Measurements from ENCODE around the gene RPS3.
A peak's percentile ranks its signal among the peaks of the same experiment; 100 is the strongest.
"Not testable (repeated sequence)": the region's sequence is repeated elsewhere in the genome, so short reads cannot be mapped to it uniquely, and the experiment has no call there.

RPS3 gene

DNA sequence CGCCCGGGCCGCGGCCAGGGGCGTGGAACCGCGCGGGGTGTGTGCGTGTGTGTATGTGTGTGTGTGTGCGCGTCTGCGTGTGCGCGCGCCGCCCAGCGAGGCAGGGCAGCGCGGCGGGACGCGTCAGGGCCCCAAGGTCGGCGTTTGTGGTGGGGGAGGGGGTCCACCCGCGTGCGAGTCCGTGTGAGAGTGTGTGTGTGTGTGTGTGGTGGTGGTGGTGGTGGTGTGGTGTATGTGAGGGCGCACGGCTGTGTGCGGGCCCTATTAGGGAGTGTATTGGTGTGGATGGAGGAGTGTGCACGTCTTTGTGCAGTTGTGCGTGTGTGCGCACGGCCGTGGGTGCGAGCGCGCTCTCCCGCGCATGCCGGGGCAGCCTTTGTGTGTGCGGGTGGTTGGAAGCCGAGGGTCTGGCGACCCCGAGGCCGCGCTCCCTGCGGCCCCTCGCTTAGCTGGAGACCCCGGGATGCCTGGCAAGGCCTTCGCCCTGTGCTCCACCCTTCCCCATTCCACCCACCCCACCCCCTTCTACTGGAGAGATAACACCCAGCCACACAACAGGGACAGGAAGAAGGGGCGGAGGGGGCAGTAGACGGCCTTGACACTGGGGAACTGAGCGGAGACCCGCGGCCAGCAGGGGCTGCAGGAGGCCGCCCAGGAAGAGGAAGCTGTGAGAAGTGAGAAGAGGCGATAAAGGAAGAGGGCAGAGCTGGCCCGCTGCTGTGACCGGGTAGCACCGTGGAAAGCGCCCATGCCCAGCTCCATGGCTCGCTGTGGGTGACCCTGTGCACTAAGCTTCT, 47.3 kb upstream of the RPS3 start:
- Histone ChIP-seq H3K79me2 (ENCODE audit: control insufficient read depth, insufficient read depth, low read length) (peaks cover 39% of the 10 kb centered on the region), H2BK15ac (replicated peaks; ENCODE audit: low read depth) (no peak overlapping the region), H3K4me2 (ENCODE audit: low read length) (peak overlapping the region; percentile 92), H3K23ac (ENCODE audit: low read length) (peak overlapping the region; percentile 92), H3K4me1 (ENCODE audit: control insufficient read depth, low read depth, low read length) (peaks cover 21% of the 10 kb centered on the region), H3K36me3 (ENCODE audit: control insufficient read depth, insufficient read depth, low read length) (no peaks in the 10 kb centered on the region), H2BK120ac (ENCODE audit: low read depth, low read length) (peak overlapping the region; percentile 31), H3K56ac (ENCODE audit: low read length) (peak overlapping the region; percentile 100), H3K9ac (ENCODE audit: low read length) (peak overlapping the region; percentile 96), H4K8ac (ENCODE audit: low read depth, low read length) (no peak overlapping the region), H3K79me1 (ENCODE audit: low read length) (peaks cover 15% of the 10 kb centered on the region), H3K4me3 (ENCODE audit: low read length) (peak overlapping the region; percentile 51), H3K27me3 (ENCODE audit: insufficient read depth, low read length, poor library complexity) (no peaks in the 10 kb centered on the region), H3K4ac (ENCODE audit: low read depth, low read length) (peak overlapping the region; percentile 94), H3K27ac (ENCODE audit: low read depth, low read length) (peak overlapping the region; percentile 84), H2AK5ac (ENCODE audit: low read length) (peak overlapping the region; percentile 97), H3K18ac (ENCODE audit: low read length) (peak overlapping the region; percentile 85), H4K5ac (ENCODE audit: low read length) (no peak overlapping the region), H2BK5ac (ENCODE audit: low read length) (peak overlapping the region; percentile 99)
- WGBS (ENCODE audit: extremely low coverage, insufficient coverage, low lambda C conversion rate) = no CpG with 5 or more reads among the region's 64 CpGs
- DNase-seq = peak; percentile 97

DNA sequence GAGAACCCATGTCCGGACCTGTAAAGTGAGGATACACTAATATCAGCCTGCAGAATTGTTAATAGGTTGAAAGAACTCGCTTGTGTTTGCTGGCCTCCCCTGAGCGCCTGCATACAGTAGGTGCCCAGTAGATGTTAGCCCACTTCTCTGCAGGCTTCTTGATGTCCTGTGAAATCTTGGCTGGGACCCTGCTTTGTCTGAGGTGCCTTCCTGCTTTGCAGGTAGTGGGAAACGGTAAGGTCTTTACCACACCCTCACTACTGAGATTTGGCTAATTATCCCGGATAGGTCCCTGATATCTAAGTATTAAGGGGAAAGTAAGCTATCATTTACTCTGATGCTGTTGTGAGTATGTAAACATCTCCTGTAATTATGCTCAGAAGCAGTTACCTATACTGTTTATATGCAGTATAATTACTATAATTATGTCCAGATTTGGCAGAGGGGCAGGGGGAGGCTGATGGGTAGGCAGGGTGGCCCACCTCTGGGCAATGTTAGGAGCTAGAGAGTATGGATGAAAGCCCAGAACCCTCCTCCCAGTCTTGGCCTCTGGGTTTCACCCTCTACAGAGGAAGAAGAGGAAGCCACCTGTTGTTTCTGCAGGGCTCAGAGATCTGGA, 46.6 kb upstream of the RPS3 start:
- H4K5ac ChIP-seq (ENCODE audit: low read length) = no peak overlapping the region
- H3K4me1 ChIP-seq (ENCODE audit: control insufficient read depth, low read depth, low read length) = peaks cover 17% of the 10 kb centered on the region
- WGBS (ENCODE audit: extremely low coverage, insufficient coverage, low lambda C conversion rate) = no CpG with 5 or more reads among the region's 5 CpGs
- H3K27me3 ChIP-seq (ENCODE audit: insufficient read depth, low read length, poor library complexity) = no peaks in the 10 kb centered on the region
- peak overlapping the region; percentile 76 for H3K27ac ChIP-seq (ENCODE audit: low read depth, low read length)
- no peaks in the 10 kb centered on the region for H3K36me3 ChIP-seq (ENCODE audit: control insufficient read depth, insufficient read depth, low read length)
- H3K4me3 ChIP-seq (ENCODE audit: low read length) = no peak overlapping the region
- peak overlapping the region; percentile 20 for H3K9ac ChIP-seq (ENCODE audit: low read length)
- no peak overlapping the region for H4K8ac ChIP-seq (ENCODE audit: low read depth, low read length)
- peak overlapping the region; percentile 13 for H3K4me2 ChIP-seq (ENCODE audit: low read length)
- peaks cover 10% of the 10 kb centered on the region for H3K79me1 ChIP-seq (ENCODE audit: low read length)
- no peak overlapping the region for H2BK15ac ChIP-seq (replicated peaks; ENCODE audit: low read depth)
- peak overlapping the region; percentile 82 for H2AK5ac ChIP-seq (ENCODE audit: low read length)
- H3K56ac ChIP-seq (ENCODE audit: low read length) = peak overlapping the region; percentile 78
- peak overlapping the region; percentile 66 for H2BK5ac ChIP-seq (ENCODE audit: low read length)
- no peak overlapping the region for H2BK120ac ChIP-seq (ENCODE audit: low read depth, low read length)
- no peak overlapping the region for H3K23ac ChIP-seq (ENCODE audit: low read length)
- H3K4ac ChIP-seq (ENCODE audit: low read depth, low read length) = peak overlapping the region; percentile 75
- DNase-seq = no peak
- peaks cover 32% of the 10 kb centered on the region for H3K79me2 ChIP-seq (ENCODE audit: control insufficient read depth, insufficient read depth, low read length)
- peak overlapping the region; percentile 80 for H3K18ac ChIP-seq (ENCODE audit: low read length)

GRCh38 chr11:75355051-75355450, 44.3 kb upstream of the RPS3 start:
- WGBS (ENCODE audit: extremely low coverage, insufficient coverage, low lambda C conversion rate) = no CpG with 5 or more reads among the region's 10 CpGs
- H3K23ac ChIP-seq (ENCODE audit: low read length) = no peak overlapping the region
- H2AK5ac ChIP-seq (ENCODE audit: low read length) = peak overlapping the region; percentile 11
- no peak overlapping the region for H3K56ac ChIP-seq (ENCODE audit: low read length)
- no peak overlapping the region for H4K8ac ChIP-seq (ENCODE audit: low read depth, low read length)
- H3K4me2 ChIP-seq (ENCODE audit: low read length) = no peak overlapping the region
- H2BK5ac ChIP-seq (ENCODE audit: low read length) = no peak overlapping the region
- H3K79me2 ChIP-seq (ENCODE audit: control insufficient read depth, insufficient read depth, low read length) = peaks cover 11% of the 10 kb centered on the region
- no peak for DNase-seq
- H3K27me3 ChIP-seq (ENCODE audit: insufficient read depth, low read length, poor library complexity) = no peaks in the 10 kb centered on the region
- peaks cover 4% of the 10 kb centered on the region for H3K79me1 ChIP-seq (ENCODE audit: low read length)
- no peak overlapping the region for H3K27ac ChIP-seq (ENCODE audit: low read depth, low read length)
- no peak overlapping the region for H2BK15ac ChIP-seq (replicated peaks; ENCODE audit: low read depth)
- no peak overlapping the region for H3K9ac ChIP-seq (ENCODE audit: low read length)
- H3K4me3 ChIP-seq (ENCODE audit: low read length) = no peak overlapping the region
- H3K18ac ChIP-seq (ENCODE audit: low read length) = no peak overlapping the region
- no peak overlapping the region for H2BK120ac ChIP-seq (ENCODE audit: low read depth, low read length)
- H3K4me1 ChIP-seq (ENCODE audit: control insufficient read depth, low read depth, low read length) = peaks cover 7% of the 10 kb centered on the region
- no peak overlapping the region for H3K4ac ChIP-seq (ENCODE audit: low read depth, low read length)
- H3K36me3 ChIP-seq (ENCODE audit: control insufficient read depth, insufficient read depth, low read length) = no peaks in the 10 kb centered on the region
- H4K5ac ChIP-seq (ENCODE audit: low read length) = no peak overlapping the region

DNA sequence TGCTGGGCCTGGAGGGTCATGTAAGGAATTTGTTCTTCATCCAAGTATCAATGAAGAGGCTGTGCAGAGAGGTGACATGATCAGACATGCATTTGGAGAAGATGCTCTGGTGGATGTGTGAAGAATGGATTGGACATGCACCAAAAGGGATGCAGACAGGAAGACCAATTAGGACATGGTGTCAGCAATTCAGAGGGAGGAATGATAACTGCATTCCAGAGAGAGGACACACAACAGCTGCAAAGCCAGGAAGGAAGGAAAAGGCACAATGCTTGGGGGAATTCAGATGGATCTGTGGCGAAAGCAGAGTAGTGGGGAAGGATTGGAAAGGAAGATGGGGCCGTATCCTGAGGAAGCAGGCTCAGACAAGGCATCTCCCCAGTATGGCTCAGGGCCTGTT, 42.7 kb upstream of the RPS3 start:
- Histone ChIP-seq H2BK5ac (ENCODE audit: low read length) (no peak overlapping the region), H3K79me2 (ENCODE audit: control insufficient read depth, insufficient read depth, low read length) (no peaks in the 10 kb centered on the region), H3K9ac (ENCODE audit: low read length) (no peak overlapping the region), H3K4me1 (ENCODE audit: control insufficient read depth, low read depth, low read length) (peaks cover 4% of the 10 kb centered on the region), H2BK15ac (replicated peaks; ENCODE audit: low read depth) (no peak overlapping the region), H3K79me1 (ENCODE audit: low read length) (no peaks in the 10 kb centered on the region), H3K4me2 (ENCODE audit: low read length) (no peak overlapping the region), H4K5ac (ENCODE audit: low read length) (no peak overlapping the region), H2AK5ac (ENCODE audit: low read length) (peak overlapping the region; percentile 27), H4K8ac (ENCODE audit: low read depth, low read length) (no peak overlapping the region), H2BK120ac (ENCODE audit: low read depth, low read length) (no peak overlapping the region), H3K18ac (ENCODE audit: low read length) (no peak overlapping the region), H3K56ac (ENCODE audit: low read length) (peak overlapping the region; percentile 30), H3K36me3 (ENCODE audit: control insufficient read depth, insufficient read depth, low read length) (no peaks in the 10 kb centered on the region), H3K4me3 (ENCODE audit: low read length) (no peak overlapping the region), H3K4ac (ENCODE audit: low read depth, low read length) (no peak overlapping the region), H3K27me3 (ENCODE audit: insufficient read depth, low read length, poor library complexity) (no peaks in the 10 kb centered on the region), H3K27ac (ENCODE audit: low read depth, low read length) (no peak overlapping the region), H3K23ac (ENCODE audit: low read length) (no peak overlapping the region)
- no CpG with 5 or more reads among the region's 2 CpGs for WGBS (ENCODE audit: extremely low coverage, insufficient coverage, low lambda C conversion rate)
- no peak for DNase-seq

DNA sequence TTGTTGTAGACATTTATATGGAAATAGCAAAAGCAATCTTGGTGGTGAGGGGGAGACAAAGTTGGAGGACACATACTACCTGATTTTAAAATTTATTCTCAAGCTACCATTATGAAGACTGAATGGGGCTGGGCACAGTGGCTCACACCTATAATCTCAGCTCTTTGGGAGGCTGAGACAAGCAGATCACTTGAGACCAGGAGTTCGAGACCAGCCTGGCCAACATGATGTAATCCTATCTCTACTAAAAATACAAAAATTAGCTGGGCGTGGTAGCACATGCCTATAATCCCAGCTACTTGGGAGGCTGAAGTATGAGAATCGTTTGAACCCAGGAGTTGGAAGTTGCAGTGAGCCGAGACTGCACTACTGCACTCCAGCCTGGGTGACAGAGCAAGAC, 37.0 kb upstream of the RPS3 start:
- peak overlapping the region; percentile 9 for H3K4ac ChIP-seq (ENCODE audit: low read depth, low read length)
- H3K4me2 ChIP-seq (ENCODE audit: low read length); H2AK5ac ChIP-seq (ENCODE audit: low read length); H3K27me3 ChIP-seq (ENCODE audit: insufficient read depth, low read length, poor library complexity); H2BK15ac ChIP-seq (replicated peaks; ENCODE audit: low read depth); H3K79me2 ChIP-seq (ENCODE audit: control insufficient read depth, insufficient read depth, low read length); DNase-seq; H3K23ac ChIP-seq (ENCODE audit: low read length); H3K4me3 ChIP-seq (ENCODE audit: low read length); H3K36me3 ChIP-seq (ENCODE audit: control insufficient read depth, insufficient read depth, low read length); H3K9ac ChIP-seq (ENCODE audit: low read length); H3K18ac ChIP-seq (ENCODE audit: low read length); H4K8ac ChIP-seq (ENCODE audit: low read depth, low read length); H4K5ac ChIP-seq (ENCODE audit: low read length); H3K56ac ChIP-seq (ENCODE audit: low read length); H2BK5ac ChIP-seq (ENCODE audit: low read length); H3K27ac ChIP-seq (ENCODE audit: low read depth, low read length); H3K79me1 ChIP-seq (ENCODE audit: low read length); H3K4me1 ChIP-seq (ENCODE audit: control insufficient read depth, low read depth, low read length); H2BK120ac ChIP-seq (ENCODE audit: low read depth, low read length): not testable (repeated sequence)
- no CpG with 5 or more reads among the region's 4 CpGs for WGBS (ENCODE audit: extremely low coverage, insufficient coverage, low lambda C conversion rate)
